Measurements from ENCODE around the gene TRPM4. TPM values are rescaled to one million over a fixed set of nuclear protein-coding genes. Genes with fewer than 3 reads are reported as not detected.
"Not testable (repeated sequence)": the region's sequence is repeated elsewhere in the genome, so short reads cannot be mapped to it uniquely, and the experiment has no call there.

The TRPM4 gene
- total RNA-seq, 1 experiment from 2014 or later: 30.0 TPM

- H3K79me2 ChIP-seq (ENCODE audit: low read length): no peaks in the 10 kb centered on the region
- BruUV-seq (replicated peaks): no TSS peak
- DNase-seq: no peak
- CTCF ChIA-PET: no interaction called here
- no peak overlapping the region for H3K4me2 ChIP-seq (ENCODE audit: low read length)
- POLR2A ChIA-PET (ENCODE audit: unreplicated experiment): no interaction called here
- H3K4me1 ChIP-seq (ENCODE audit: insufficient read depth, low read length): no peaks in the 10 kb centered on the region
- H2AFZ ChIP-seq (ENCODE audit: low read length): no peak overlapping the region
- H3K9me2 ChIP-seq (replicated peaks; ENCODE audit: low read length): no peaks in the 10 kb centered on the region
- no peaks in the 10 kb centered on the region for H4K20me1 ChIP-seq (ENCODE audit: low read length)
- peaks cover 29% of the 10 kb centered on the region for H3K36me3 ChIP-seq (ENCODE audit: low read depth, low read length)
- TF ChIP-seq EZH2 (IDR thresholded peaks at IDR 0.05; ENCODE audit: low read length, unreplicated experiment) (no peak), EZH2phosphoT487 (IDR thresholded peaks at IDR 0.05; ENCODE audit: borderline replicate concordance, low read length) (no peak), CTCF (conservative IDR thresholded peaks at IDR 0.05; ENCODE audit: low read depth, low read length) (no peak)
- no peak overlapping the region for H3K27ac ChIP-seq (ENCODE audit: low read length)
- ATAC-seq: no peak
- H3F3A ChIP-seq (ENCODE audit: low read length, unreplicated experiment): no peaks in the 10 kb centered on the region
- no peak overlapping the region for H3K9ac ChIP-seq (ENCODE audit: low read length)
- H3K27me3 ChIP-seq (ENCODE audit: low read length): no peaks in the 10 kb centered on the region
- H3K9me3 ChIP-seq (ENCODE audit: low read length): no peaks in the 10 kb centered on the region
- intact Hi-C loops (cut with micrococcal nuclease): no loop called here
- no peak overlapping the region for H3K4me3 ChIP-seq (ENCODE audit: low read length)
Measured at GRCh38 chr19:49180659-49181058, 23.1 kb downstream of the TRPM4 start.

DNA sequence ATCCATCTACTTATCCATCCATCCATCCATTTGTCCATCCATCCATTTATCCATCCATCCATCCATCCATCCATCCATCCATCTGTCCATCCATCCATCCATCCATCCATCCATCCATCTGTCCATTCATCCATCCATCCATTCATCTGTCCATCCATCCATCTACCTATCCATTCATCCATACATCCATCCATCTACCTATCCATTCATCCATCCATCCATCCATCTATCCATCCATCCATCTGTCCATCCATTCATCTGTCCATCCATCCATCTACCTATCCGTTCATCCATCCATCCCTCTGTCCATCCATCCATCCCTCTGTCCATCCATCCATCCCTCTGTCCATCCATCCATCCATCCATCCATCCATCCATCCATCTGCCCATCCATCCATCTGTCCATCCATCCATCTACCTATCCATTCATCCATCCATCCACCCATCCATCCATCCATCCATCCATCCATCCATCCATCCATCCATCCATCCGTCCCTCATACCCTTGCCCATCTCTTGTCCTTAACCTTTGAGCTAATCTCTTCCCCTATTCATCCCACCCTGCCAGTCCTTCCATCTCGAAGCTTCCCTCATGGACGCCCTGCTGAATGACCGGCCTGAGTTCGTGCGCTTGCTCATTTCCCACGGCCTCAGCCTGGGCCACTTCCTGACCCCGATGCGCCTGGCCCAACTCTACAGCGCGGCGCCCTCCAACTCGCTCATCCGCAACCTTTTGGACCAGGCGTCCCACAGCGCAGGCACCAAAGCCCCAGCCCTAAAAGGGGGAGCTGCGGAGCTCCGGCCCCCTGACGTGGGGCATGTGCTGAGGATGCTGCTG lies 24.6 kb downstream of the TRPM4 start:
- CTCF ChIA-PET; intact Hi-C loops (cut with micrococcal nuclease); BruUV-seq (replicated peaks); H3K4me3 ChIP-seq (ENCODE audit: low read length); ATAC-seq; H3K9me3 ChIP-seq (ENCODE audit: low read length); H3K79me2 ChIP-seq (ENCODE audit: low read length); H3K4me1 ChIP-seq (ENCODE audit: insufficient read depth, low read length); POLR2A ChIA-PET (ENCODE audit: unreplicated experiment); H3F3A ChIP-seq (ENCODE audit: low read length, unreplicated experiment); H3K9me2 ChIP-seq (replicated peaks; ENCODE audit: low read length); H3K27ac ChIP-seq (ENCODE audit: low read length); H3K4me2 ChIP-seq (ENCODE audit: low read length); H3K27me3 ChIP-seq (ENCODE audit: low read length); DNase-seq; H2AFZ ChIP-seq (ENCODE audit: low read length); H3K9ac ChIP-seq (ENCODE audit: low read length); H4K20me1 ChIP-seq (ENCODE audit: low read length): not testable (repeated sequence)
- H3K36me3 ChIP-seq (ENCODE audit: low read depth, low read length): peaks cover 29% of the 10 kb centered on the region

DNA sequence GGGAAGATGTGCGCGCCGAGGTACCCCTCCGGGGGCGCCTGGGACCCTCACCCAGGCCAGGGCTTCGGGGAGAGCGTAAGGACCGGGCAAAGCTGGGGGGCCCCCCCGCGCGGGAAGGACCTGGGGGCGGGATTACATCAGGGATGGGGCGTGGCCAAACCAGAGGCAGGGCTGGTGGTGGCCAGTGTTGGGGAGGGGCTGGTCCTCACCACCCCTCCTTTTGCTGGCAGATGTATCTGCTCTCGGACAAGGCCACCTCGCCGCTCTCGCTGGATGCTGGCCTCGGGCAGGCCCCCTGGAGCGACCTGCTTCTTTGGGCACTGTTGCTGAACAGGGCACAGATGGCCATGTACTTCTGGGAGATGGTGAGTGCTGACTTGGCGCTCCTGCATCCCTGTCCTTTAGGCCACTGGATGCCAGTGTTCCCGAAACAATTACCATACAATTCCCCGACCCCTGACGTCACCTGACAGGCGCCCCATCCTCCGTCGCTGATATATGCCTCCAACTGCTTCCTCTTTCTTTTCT lies 25.3 kb downstream of the TRPM4 start:
- intact Hi-C loops (cut with micrococcal nuclease): no loop called here
- H3K36me3 ChIP-seq (ENCODE audit: low read depth, low read length): peaks cover 29% of the 10 kb centered on the region
- no peak overlapping the region for H3K27ac ChIP-seq (ENCODE audit: low read length)
- H3K9ac ChIP-seq (ENCODE audit: low read length): no peak overlapping the region
- H3K4me3 ChIP-seq (ENCODE audit: low read length): no peak overlapping the region
- no peaks in the 10 kb centered on the region for H3K9me3 ChIP-seq (ENCODE audit: low read length)
- H4K20me1 ChIP-seq (ENCODE audit: low read length): no peaks in the 10 kb centered on the region
- no peak overlapping the region for H3K4me2 ChIP-seq (ENCODE audit: low read length)
- no peaks in the 10 kb centered on the region for H3F3A ChIP-seq (ENCODE audit: low read length, unreplicated experiment)
- no peaks in the 10 kb centered on the region for H3K4me1 ChIP-seq (ENCODE audit: insufficient read depth, low read length)
- H3K79me2 ChIP-seq (ENCODE audit: low read length): no peaks in the 10 kb centered on the region
- H3K9me2 ChIP-seq (replicated peaks; ENCODE audit: low read length): no peaks in the 10 kb centered on the region
- ChIA-PET POLR2A (ENCODE audit: unreplicated experiment) (no interaction called here), CTCF (no interaction called here)
- H3K27me3 ChIP-seq (ENCODE audit: low read length): no peaks in the 10 kb centered on the region
- BruUV-seq (replicated peaks): no TSS peak
- TF ChIP-seq CTCF (conservative IDR thresholded peaks at IDR 0.05; ENCODE audit: low read depth, low read length) (no peak), EZH2 (IDR thresholded peaks at IDR 0.05; ENCODE audit: low read length, unreplicated experiment) (no peak), EZH2phosphoT487 (IDR thresholded peaks at IDR 0.05; ENCODE audit: borderline replicate concordance, low read length) (no peak)
- DNase-seq (no peak), ATAC-seq (no peak)
- no peak overlapping the region for H2AFZ ChIP-seq (ENCODE audit: low read length)

All from PC-3 (cell line).